GM18951 (cell line): ENCODE results near the gene POP7.
"Not testable (repeated sequence)": the region's sequence is repeated elsewhere in the genome, so short reads cannot be mapped to it uniquely, and the experiment has no call there.

Experiments
- POLR2A ChIP-seq: IDR thresholded peaks from 4 replicates; pipeline ENCODE4 v1.6.1; 2011; ENCODE audit warnings: mild to moderate bottlenecking; ENCODE audit not compliant: insufficient read length, insufficient read depth; ENCODE audit errors: extremely low read depth
- in situ Hi-C: fragments of 300-500 bp; cut with MboI; formaldehyde crosslinking; loops from one replicate; pipeline ENCODE4 v1.12.0; 2022; ENCODE audit warnings: low sequenced_read_pairs, mixed read lengths, inconsistent platforms; ENCODE audit not compliant: unreplicated experiment

POP7 gene

GRCh38 chr7:100705753-100706671, at the start of gene POP7:
Gene POP7 (plus strand): TSS chr7:100706121. CDS start chr7:100706831, 710 bp downstream.
- in situ Hi-C loops: loop anchor here (10.0 kb wide), 1 partner anchor 149 kb away; the partner anchor contains the start of gene SLC12A9
- peak; percentile 86 for TF ChIP-seq POLR2A

GRCh38 chr7:100662194-100662776, 43.6 kb upstream of the POP7 start:
- in situ Hi-C loops: not testable (repeated sequence)

DNA sequence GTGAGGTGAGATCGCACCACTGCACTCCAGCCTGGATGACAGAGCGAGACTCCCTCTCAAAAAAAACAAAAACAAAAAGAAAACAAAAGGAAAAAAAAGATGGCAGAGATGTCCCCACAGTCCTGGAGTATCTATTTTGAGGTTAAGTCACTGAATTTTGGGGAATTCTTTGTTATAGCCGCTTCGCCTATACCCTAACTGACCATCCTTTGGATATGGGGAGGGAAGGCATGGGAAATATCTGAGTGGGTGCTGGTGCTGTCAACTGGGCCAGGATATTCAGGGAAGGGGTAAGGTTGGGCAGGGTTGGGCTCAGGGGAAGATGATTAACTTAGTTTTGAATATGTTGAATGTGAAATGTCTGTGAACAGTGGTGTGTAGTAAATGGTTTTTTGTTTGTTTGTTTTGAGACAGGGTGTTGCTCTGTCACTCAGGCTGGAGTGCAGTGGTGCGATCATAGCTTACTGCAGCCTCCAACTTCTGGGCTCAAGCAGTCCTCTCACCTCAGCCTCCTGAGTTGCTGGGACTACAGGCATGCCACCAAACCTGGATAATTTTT, 40.7 kb upstream of the POP7 start:
- in situ Hi-C loops: no loop called here
- TF ChIP-seq POLR2A: no peak

GRCh38 chr7:100667331-100668068, 38.4 kb upstream of the POP7 start:
- in situ Hi-C loops: no loop called here
- no peak for TF ChIP-seq POLR2A

GRCh38 chr7:100668069-100668449, 37.9 kb upstream of the POP7 start:
- TF ChIP-seq POLR2A: no peak
- in situ Hi-C loops: no loop called here

- in situ Hi-C loops: not testable (repeated sequence)
These were observed 36.8 kb upstream of the POP7 start for GRCh38 chr7:100669106-100669505.

DNA sequence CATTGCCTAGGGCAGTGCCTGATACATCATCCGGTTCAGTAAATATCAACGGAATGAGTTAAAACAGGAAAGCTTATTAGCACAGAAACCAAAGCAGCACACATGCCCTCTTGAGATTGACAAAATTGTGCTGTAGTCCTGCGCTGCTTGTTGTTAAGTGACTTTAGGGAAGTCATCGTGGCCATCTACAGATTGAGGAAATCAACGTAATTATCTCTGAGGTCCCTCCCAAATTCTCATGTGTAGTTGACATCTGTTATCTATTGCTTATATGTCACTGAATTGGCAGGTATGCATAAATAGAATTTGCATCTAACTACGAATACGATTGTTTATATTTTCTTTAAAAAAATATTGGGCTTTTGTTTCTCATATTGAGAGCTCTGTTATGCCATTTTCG, 35.8 kb upstream of the POP7 start:
- TF ChIP-seq POLR2A: no peak
- in situ Hi-C loops: no loop called here

GRCh38 chr7:100671353-100672327, 34.3 kb upstream of the POP7 start:
- no peak for TF ChIP-seq POLR2A

DNA sequence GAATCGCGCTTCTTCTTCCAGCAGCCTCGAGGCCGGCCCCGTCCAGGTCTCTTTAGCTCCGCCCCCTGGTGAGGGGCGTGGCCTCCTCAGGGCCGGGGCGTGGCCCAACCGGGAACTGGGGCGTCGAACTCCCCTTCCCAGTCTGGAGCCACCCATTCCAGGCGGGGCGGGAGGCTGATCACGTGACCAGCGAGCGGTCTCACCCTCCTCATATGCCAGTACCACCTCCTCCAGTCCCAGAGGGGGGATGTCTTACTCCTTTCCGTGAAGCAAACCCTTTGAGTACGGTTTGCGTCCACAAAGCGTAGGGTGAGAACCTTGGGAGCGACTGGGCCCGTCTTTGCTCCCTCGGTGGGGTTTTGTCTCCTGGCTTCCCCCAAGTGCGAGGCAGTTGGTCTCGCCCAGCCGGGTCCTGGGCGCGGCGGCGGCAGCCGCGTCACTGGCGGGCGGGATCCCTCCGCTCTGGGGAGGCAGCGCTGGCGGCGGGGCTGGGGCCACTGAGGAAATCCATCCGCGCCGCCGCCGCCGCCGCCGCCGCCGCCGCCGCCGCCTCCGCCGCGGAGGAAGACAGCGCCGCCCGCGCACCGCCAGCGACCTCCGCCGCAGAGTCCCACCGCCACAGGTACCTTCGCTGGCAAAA, 32.5 kb upstream of the POP7 start, which contains the start of gene GNB2:
TSS of gene GNB2 (plus strand) at position 439 of the 640 bp plus-strand sequence. CDS start 2,526 bp downstream, outside the sequence.
- TF ChIP-seq POLR2A: peak; percentile 63
- in situ Hi-C loops: no loop called here

More at GRCh38 chr7:100671353-100672327, 34.3 kb upstream of the POP7 start:
- in situ Hi-C loops: no loop called here

DNA sequence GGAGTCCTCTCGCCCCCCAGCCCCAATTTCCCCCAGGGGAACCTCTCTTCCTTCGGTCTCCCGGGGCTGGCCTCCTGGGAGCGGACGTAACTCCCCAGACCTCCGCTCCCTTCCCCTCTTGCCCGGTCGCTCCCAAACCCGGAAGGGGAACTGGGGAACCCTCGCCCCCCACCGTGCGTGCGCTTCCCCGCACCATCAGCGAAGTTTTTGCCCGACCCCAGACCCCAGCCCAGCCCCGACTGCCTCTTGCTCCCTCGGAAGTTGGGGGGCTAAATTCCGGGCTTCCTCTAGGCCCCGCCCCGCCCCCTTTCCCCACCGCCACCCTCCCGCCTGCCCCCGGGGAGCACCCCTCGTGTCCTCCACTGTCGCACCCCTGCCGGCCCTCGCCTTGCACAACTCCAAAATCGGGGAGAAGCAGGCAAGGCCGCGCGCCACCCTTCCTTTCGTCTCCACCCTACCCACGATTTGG, 31.9 kb upstream of the POP7 start:
- TF ChIP-seq POLR2A: peak; percentile 46
- in situ Hi-C loops: no loop called here

- in situ Hi-C loops: no loop called here
- TF ChIP-seq POLR2A: no peak
These were observed 31.4 kb upstream of the POP7 start for GRCh38 chr7:100674411-100675104.
